HL-60/S4 treated with retinoic acid at 250 ng/mL for 4 days and 3 days (cell line): ENCODE measurements around the gene GYG1.
"Not testable (repeated sequence)": the region's sequence is repeated elsewhere in the genome, so short reads cannot be mapped to it uniquely, and the experiment has no call there.

Experiments used
- in situ Hi-C: fragments of 300-500 bp; cut with MboI; formaldehyde crosslinking; loops from 2 replicates; pipeline ENCODE4 v1.7.0; 2022; ENCODE audit warnings: low sequenced_read_pairs

Gene GYG1

DNA sequence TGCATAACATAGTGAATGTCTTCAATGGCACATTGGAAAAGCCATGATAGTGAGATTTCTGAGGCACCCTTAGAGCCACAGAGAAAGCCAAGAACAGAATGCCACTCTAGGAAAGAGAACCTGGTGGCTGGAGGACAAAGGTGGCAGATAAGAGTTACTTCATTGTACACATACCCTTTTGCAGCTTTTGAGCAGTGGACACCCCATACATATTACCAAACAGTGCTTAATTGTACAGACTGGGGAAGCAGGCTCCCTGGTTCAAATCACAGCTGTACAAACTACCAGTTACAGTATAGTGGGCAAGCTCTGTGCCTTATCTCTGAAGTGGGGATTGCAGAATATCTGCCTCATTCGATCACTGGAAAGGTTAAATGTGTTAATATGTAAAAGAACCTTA, 10.1 kb upstream of the GYG1 start:
- in situ Hi-C loops, result no loop called here

DNA sequence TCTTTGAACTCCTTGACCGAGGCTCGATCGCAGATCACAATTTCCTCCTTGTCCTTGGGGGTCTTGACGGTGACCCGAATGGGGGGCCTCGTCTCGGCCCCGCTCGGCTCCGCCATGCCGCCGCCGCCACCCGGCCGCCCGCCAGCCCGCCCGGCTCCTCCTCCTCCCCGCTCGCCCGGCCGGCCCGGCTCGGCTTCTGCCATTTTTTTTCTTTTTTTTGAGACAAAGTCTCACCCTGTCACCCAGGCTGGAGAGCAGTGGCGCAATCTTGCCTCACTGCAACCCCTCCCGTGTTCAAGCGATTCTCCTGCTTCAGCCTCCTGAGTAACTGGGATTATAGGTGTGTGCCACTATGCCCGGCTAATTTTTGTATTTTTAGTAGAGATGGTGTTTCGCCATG, 3.8 kb upstream of the GYG1 start:
- in situ Hi-C loops, result not testable (repeated sequence)

- in situ Hi-C loops, result no loop called here
Observed at GRCh38 chr3:148990236-148990635, 1.1 kb upstream of the GYG1 start.

DNA sequence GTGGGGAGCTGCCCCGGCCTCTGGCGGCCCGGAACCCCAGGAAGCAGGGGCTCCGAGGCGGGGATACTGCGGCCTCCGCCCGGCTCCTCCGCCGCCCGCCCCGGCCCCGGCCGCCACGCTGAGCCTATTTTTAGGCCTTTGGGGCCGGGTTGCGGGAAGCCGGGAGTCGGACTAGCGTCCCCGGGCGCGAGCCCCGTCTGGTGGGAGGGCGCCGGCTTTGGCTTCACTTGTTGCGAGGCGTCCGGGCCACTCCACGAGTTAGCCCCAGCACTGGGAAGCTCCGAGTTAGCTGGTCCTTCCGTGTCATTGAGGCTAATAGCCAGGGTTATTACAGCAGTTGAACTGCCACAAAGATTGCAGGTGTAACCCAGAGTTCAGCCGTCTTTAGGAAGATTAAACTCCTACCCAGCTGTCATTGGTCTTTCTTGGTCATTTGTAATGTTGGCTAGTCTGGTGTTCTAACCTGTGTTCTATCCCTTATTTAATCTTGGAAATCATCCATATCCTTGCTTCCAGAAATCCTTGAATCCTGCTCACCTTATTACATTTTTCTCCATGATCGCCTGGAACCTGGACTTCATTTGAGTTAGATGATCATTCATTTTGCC, 791 bp downstream of the GYG1 start:
- in situ Hi-C loops, result no loop called here

DNA sequence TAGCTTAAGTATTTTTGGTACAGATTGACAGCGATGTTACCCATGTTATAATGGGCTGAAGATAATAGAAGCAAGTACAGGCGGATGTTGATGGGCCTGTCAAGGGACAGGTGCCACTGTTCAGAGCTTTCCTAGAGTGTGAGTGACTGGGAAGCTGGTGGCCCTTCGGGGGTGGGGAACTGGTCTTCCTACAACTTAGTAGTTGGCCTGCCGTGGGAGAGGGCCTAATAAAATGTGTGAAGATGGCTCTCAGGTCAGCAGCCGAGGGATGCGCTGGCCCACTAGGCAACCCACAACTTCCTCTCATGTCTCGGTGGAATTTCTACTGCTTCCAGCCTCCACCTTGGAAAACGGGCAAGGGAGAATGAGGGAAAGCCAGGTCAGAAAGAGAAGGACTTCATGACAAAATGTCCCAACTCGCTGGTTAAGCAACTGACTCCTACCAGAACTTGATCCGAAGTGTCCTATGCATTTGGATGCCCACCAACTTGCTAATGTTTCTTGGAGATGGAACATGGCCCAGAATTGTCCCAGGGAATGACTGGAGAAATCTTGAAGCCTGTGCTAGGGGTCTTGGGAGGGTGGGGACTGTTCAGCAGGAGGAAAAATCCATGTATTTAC, 1.4 kb downstream of the GYG1 start:
- in situ Hi-C loops, result no loop called here

DNA sequence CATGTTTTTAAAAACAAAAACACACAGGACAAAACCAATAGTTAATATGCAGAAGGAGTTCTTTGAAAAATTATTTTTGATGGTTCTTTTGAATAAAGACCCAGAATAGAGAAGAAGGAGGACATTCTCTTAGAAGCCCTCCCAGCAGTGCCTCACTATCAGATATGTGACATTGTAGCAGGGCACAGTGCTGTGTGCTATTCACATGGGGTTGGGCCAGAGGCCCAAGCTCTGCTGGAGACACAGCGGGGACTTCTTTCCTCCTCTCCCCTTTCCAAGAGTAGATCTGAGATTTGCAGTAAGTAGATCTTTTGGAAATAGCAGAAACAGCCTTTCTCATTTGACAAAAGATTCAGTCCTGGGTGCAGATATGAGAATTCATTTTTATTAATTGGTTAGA, 6.3 kb downstream of the GYG1 start:
- in situ Hi-C loops, result no loop called here

DNA sequence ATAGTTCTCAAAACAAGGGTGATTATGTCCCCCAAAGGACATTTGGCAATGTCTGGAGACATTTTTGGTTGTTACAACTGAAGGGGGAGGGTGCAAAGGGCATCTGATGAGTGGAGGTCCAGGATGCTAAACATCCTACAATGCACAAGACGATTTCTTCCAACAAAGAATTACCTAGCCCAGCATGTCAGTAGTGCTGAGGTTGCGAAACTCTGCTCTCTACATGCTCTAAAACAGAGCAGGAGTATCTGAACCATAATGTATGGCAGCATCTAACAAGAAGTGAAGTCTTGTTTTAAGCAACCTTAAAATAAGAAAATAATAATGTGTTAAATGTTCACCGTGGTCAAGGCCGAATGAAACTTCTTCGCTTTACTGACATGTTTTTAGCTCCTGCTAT, 7.0 kb downstream of the GYG1 start:
- in situ Hi-C loops, result no loop called here

GRCh38 chr3:148998715-148999423, 7.5 kb downstream of the GYG1 start:
- in situ Hi-C loops, result no loop called here

- in situ Hi-C loops, result no loop called here
Observed at GRCh38 chr3:148999806-149000205, 8.5 kb downstream of the GYG1 start.

GRCh38 chr3:149000206-149000745, 8.9 kb downstream of the GYG1 start:
- in situ Hi-C loops, result no loop called here

DNA sequence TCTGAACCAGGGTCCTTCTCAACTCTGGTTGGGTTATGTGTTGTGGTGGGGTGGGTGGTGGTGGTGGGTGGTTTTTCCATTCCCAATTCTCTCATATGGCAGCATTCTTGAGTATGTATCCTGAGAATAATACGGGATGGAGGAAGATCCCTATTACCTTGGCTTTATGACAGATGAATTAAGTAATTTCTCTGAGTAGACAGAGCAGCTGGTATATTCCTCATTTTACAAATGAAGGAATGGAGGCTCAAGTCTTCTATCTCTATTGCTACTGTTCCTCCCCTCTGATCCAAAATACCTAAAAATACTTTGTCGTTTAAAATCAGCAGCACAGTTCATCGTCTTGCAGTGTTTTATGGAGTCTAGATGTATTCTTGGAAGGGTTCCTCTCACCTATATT, 10.4 kb downstream of the GYG1 start:
- in situ Hi-C loops, result no loop called here

DNA sequence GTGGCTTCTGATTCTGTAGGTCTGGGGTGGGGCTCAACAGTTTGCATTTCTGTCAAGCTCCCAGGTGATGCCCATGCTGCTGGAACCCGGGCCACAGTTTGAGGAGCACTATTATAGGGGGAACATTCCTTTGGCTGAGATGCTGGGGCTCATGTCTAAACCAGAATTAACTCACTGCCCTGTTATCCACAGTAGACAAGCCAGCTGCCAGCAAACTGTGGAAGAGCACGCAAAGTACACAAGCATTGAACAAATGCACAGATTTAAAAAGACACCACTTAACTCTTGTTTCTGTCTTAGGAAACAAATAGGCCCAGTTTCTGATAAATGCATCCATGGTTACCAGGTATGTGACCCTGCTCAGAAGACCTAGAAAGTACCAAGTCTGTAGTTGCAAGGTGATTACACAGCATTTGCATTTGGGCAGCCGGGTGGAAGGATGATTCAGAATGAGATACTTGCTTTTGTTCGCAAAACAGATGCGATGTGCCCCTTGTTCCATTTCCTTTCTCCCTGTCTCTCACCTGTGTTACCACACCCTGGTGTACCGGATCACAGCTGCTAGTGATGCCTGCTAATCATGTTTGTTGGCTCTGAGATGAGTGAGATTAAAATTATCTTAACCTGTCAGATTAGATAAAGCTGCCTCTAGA, 12.4 kb downstream of the GYG1 start:
- in situ Hi-C loops, result no loop called here

DNA sequence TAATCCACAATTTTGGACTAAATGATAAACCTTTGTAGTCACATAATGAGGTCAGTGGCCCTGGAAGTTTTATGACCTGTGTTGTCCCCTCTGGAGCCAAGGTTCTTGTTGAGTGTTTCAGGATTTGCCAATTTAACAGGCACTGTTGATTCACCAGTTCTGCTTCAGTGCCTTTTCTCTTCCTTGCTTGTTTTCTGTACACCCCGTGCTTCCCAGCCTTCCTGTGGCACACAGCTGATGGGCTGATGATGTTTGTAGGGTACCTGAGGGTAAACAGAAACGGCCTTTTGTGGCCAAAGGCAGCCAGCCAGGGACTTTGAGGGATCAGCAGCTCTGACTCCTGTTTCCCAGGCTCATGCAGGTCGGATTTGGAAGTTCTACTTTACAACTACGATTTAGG, 13.3 kb downstream of the GYG1 start:
- in situ Hi-C loops, result no loop called here

- in situ Hi-C loops, result no loop called here
Observed at GRCh38 chr3:149005416-149005815, 14.1 kb downstream of the GYG1 start.

DNA sequence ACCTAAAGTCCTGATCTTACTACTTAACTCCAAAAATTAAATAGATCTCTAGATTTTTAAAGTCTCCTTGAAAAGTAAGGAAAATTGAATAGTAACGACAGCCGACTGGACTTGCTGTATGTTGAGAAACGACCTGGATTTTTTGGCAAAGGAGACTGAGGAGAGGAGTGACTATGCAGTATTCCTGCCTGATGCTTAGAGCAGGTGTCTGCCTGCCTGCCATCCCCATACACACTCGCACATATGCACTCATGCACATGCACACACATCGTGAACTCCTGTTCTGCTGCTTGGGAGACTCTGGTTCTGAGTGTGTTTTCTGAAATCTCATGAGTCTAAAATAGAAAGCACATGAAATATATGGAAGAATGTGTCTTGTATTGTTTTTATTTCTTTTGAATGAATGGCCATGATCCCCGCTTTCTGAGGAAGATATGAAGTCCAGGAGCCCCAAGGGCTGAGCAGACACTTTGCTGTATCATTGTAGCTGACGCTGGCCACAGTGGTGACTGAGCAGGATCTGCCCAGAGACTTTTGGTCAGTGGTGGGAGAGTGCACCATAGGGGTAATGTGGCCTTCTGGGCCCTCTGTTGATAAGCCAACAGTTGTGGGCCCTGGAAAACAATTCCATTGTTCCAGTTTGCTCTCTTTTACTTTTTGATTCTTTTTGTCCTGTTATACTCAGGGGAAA, 16.4 kb downstream of the GYG1 start:
- in situ Hi-C loops, result no loop called here

DNA sequence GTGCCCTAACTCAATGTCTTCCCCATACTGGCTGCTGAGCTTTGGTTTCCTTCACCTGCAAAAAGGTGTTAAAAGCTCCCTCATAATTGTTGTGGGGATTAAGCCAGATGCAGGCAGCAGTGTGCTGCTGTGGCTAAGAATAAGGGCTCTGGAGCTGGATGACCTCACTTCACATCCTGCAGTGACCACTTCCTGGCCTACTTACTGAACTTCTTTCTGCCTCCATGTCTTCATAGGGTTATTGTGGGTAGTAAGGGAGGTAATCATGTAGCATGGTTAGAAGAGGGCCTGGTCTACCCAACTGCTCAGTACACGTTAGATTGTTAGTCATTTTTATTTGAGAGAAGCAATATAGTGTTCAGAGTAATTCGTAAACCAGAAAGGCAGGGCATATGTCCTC, 18.4 kb downstream of the GYG1 start:
- in situ Hi-C loops, result no loop called here

GRCh38 chr3:149010504-149010951, 19.2 kb downstream of the GYG1 start:
- in situ Hi-C loops, result no loop called here

DNA sequence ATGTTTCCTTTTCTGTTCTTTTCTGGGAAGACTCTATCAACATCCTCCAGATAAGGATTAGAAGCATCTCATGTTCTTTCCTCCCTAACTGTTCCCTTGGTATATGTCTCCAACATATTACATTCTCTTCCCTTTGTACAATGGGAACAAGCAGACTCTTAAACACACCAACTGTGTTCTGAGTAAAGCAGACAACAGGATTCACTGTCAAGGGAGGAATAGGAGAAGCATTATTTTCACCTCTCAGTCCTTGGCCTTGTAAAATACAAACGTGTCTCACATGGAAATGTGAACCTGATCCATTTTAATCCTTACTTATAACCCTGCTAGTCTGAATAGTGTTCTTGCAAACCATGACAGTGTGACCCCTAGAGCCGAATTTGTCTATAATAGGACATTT, 19.6 kb downstream of the GYG1 start:
- in situ Hi-C loops, result no loop called here

DNA sequence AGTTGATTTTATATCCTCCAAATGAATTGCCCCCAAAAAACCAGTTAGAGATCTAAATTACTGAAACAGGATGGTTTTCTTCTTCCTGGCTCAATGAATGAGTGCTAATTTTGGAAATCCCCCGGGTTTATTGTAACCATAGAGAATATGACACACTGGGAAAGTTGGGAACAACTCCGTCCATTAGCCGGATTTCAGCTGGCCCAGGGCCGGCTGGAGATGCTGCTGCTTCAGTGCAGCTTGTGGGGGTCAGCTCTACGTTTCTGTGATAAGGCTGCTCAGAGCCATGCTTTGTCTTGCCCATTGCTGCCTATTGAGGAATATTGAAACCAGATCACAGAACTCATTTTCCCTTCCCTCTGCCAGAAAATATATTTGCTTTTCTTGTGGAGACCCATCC, 20.3 kb downstream of the GYG1 start:
- in situ Hi-C loops, result no loop called here

- in situ Hi-C loops, result no loop called here
Observed at GRCh38 chr3:149013726-149014125, 22.4 kb downstream of the GYG1 start.

DNA sequence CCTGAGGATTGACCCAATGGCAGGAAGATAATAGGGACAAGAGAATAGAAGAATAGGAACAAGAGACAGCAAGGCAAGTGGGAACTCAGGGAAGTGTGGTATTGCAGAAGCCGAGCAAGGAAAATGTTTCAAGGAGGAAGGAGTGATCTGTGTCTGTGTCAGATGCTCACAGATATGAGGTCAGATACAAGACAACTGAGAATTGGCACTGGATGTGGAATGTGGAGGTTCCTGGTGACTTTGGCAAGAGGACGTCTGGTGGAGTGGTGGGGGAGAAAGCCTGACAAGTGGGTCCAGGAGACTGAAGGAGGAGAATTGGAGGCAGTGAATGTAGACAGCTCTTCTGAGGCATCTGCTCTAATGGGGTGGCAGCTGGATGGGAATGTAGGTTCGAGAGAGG, 24.1 kb downstream of the GYG1 start:
- in situ Hi-C loops, result no loop called here
